Measurements from ENCODE around the gene TRPM2. TPM values are rescaled to one million over a fixed set of nuclear protein-coding genes. Genes with fewer than 3 reads are reported as not detected.

Gene TRPM2
- total RNA-seq, 3 donors from 2014 or later (not counting 1 experiment from before 2014, with no cell fraction given), result 21.7 to 70.5 (median 25.2) TPM

GRCh38 chr21:44324854-44325107 is 28.6 kb upstream of the TRPM2 start:
- Histone ChIP-seq H3K9me3 (ENCODE audit: control insufficient read depth, insufficient read depth, low read length) (no peaks in the 10 kb centered on the region), H3K27ac (ENCODE audit: low read length) (no peak overlapping the region), H3K4me1 (ENCODE audit: control insufficient read depth, insufficient read depth, low read length) (no peaks in the 10 kb centered on the region), H3K4me3 (ENCODE audit: low read length) (no peak overlapping the region), H3K36me3 (ENCODE audit: control insufficient read depth, insufficient read depth, low read length) (peaks cover 37% of the 10 kb centered on the region), H3K27me3 (ENCODE audit: control insufficient read depth, insufficient read depth, low read length) (no peaks in the 10 kb centered on the region)
- Mint-ChIP-seq H3K36me3 (no peaks in the 10 kb centered on the region), H3K4me1 (no peaks in the 10 kb centered on the region), H3K9me3 (no peaks in the 10 kb centered on the region), H3K27ac (no peak overlapping the region), H3K4me3 (no peak overlapping the region), H3K27me3 (ENCODE audit: low read depth in 2 of 2) (no peaks in the 10 kb centered on the region)
- ATAC-seq, result no peak
- TF ChIP-seq CTCF (IDR thresholded peaks at IDR 0.05), result no peak
- DNase-seq, result no peak
- WGBS (ENCODE audit: insufficient coverage), result 97% methylated on average over 11 of the region's 11 CpGs
- intact Hi-C loops (cut with micrococcal nuclease), result no loop called here

- no peaks in the 10 kb centered on the region for H3K27me3 ChIP-seq (ENCODE audit: control insufficient read depth, insufficient read depth, low read length)
- TF ChIP-seq CTCF (IDR thresholded peaks at IDR 0.05), result no peak
- no peak overlapping the region for H3K4me3 Mint-ChIP-seq
- intact Hi-C loops (cut with micrococcal nuclease), result no loop called here
- H3K4me1 Mint-ChIP-seq, result no peaks in the 10 kb centered on the region
- H3K27ac Mint-ChIP-seq, result no peak overlapping the region
- H3K36me3 Mint-ChIP-seq, result no peaks in the 10 kb centered on the region
- no peak overlapping the region for H3K27ac ChIP-seq (ENCODE audit: low read length)
- no peaks in the 10 kb centered on the region for H3K4me1 ChIP-seq (ENCODE audit: control insufficient read depth, insufficient read depth, low read length)
- no peaks in the 10 kb centered on the region for H3K27me3 Mint-ChIP-seq (ENCODE audit: low read depth in 2 of 2)
- no peak for ATAC-seq
- no peaks in the 10 kb centered on the region for H3K9me3 Mint-ChIP-seq
- no peak overlapping the region for H3K4me3 ChIP-seq (ENCODE audit: low read length)
- DNase-seq, result no peak
- 95% methylated on average over 44 of the region's 44 CpGs for WGBS (ENCODE audit: insufficient coverage)
- no peaks in the 10 kb centered on the region for H3K9me3 ChIP-seq (ENCODE audit: control insufficient read depth, insufficient read depth, low read length)
- H3K36me3 ChIP-seq (ENCODE audit: control insufficient read depth, insufficient read depth, low read length), result peaks cover 39% of the 10 kb centered on the region
These were observed 27.8 kb upstream of the TRPM2 start for GRCh38 chr21:44325386-44326271.

- Histone ChIP-seq H3K4me1 (ENCODE audit: control insufficient read depth, insufficient read depth, low read length) (no peaks in the 10 kb centered on the region), H3K27me3 (ENCODE audit: control insufficient read depth, insufficient read depth, low read length) (no peaks in the 10 kb centered on the region), H3K36me3 (ENCODE audit: control insufficient read depth, insufficient read depth, low read length) (peaks cover 37% of the 10 kb centered on the region), H3K4me3 (ENCODE audit: low read length) (no peak overlapping the region), H3K9me3 (ENCODE audit: control insufficient read depth, insufficient read depth, low read length) (no peaks in the 10 kb centered on the region), H3K27ac (ENCODE audit: low read length) (no peak overlapping the region)
- no peak for ATAC-seq
- Mint-ChIP-seq H3K27me3 (ENCODE audit: low read depth in 2 of 2) (no peaks in the 10 kb centered on the region), H3K4me3 (no peak overlapping the region), H3K9me3 (no peaks in the 10 kb centered on the region), H3K36me3 (no peaks in the 10 kb centered on the region), H3K27ac (no peak overlapping the region), H3K4me1 (no peaks in the 10 kb centered on the region)
- WGBS (ENCODE audit: insufficient coverage), result 89% methylated on average over 13 of the region's 13 CpGs
- no peak for TF ChIP-seq CTCF (IDR thresholded peaks at IDR 0.05)
- DNase-seq, result no peak
- intact Hi-C loops (cut with micrococcal nuclease), result no loop called here
These were observed 27.2 kb upstream of the TRPM2 start for GRCh38 chr21:44326272-44326647.
